Stimulated activated CD8-positive, alpha-beta memory T cell treated with anti-CD3 and anti-CD28 coated beads, Interleukin-4, amount 100 ng/mL, for 48 hours (primary cell): Measurements from ENCODE around the gene BCAS1.
"Not testable (repeated sequence)": the region's sequence is repeated elsewhere in the genome, so short reads cannot be mapped to it uniquely, and the experiment has no call there.

Experiments used
- DNase-seq: peaks from one replicate; pipeline ENCODE4 v3.0.0-alpha.2; 2020

BCAS1 gene

GRCh38 chr20:54013471-54013870, 56.9 kb downstream of the BCAS1 start:
- DNase-seq = no peak

- DNase-seq = no peak
These were observed 59.0 kb downstream of the BCAS1 start for GRCh38 chr20:54011346-54011745.

- DNase-seq = not testable (repeated sequence)
These were observed 64.2 kb downstream of the BCAS1 start for GRCh38 chr20:54006216-54006615.

- no peak for DNase-seq
These were observed 64.9 kb downstream of the BCAS1 start for GRCh38 chr20:54005524-54005923.

DNA sequence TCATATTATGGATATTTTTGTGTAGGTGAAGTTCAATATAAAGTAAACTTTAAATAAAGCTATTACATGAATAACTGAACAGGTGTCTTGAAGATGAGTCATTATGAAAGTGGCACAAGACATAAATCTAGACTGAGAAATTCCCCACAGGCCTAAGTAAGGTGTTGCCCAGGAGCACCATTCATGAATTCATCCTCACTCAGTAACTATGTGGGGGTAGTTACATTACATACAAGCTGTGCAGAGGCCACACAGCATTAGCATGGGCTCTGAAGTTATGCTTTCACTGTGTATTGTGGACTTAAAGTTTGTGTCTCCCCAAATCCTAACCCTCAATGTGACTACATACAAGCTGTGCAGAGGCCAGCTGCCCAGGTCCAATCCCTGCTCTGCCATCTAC, 65.9 kb downstream of the BCAS1 start:
- DNase-seq = no peak

DNA sequence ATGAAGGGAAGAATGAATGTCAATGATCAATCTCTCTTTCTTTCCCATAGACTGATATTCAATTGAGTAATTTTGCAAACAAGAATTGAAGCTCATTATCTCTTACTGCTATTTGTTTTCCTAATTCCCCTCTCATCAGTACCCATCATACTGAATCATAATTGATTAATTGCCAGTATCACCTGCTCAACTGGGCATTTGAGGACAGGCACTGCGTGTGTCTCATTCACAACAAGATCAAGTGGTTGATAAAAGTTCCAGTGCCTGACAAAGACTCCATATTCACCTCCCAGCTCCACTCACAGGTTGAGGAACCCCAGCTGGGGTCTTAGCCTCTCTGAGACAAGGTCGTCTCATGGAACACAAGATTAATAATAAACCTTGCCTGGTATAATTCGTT, 67.7 kb downstream of the BCAS1 start:
- DNase-seq = no peak

DNA sequence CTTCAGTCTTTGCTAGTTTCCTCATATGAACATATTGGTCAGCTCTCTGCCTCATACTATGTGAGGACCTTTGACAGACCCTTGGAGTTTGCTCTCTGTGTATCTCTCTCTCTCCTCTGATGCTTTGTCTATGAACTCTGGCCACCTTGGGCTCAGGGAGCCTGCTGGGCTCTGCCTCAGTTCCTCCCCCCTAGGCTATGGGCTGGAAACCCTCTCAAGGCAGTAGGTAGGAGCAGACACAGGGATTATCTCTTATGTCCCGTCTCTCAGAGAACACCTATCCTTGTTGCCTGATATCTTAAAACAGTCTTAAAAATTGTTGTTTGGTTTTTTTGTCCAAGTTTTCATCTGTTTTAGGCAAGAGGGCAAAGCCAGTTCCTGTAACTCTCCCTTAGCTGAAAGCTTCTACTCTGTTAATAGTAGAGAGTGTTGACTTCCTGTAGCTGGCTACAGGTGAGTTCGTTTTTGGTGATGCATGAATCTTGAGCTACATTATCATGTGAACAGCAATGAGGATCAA, 68.3 kb downstream of the BCAS1 start:
- DNase-seq = no peak

- no peak for DNase-seq
These were observed 69.5 kb downstream of the BCAS1 start for GRCh38 chr20:54000914-54001313.

DNA sequence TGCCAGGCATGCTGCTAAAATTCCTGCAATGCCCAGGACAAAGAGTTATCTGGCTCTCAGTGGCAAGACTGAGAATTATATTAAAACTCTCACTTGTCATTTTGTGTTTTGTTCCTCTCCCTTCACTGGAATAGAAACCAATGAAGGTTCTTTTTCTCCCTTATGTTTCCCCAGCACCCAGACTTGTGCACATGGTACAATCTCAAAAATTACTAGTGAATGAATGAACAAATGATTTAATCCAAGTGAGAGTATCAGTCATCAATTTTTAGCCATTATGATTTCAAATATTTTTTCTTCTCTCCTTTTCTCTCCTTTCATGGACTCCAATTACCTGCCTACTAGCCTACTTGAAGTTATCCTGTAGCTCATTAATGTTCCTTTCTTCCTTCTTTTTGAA, 70.1 kb downstream of the BCAS1 start:
- DNase-seq = no peak

DNA sequence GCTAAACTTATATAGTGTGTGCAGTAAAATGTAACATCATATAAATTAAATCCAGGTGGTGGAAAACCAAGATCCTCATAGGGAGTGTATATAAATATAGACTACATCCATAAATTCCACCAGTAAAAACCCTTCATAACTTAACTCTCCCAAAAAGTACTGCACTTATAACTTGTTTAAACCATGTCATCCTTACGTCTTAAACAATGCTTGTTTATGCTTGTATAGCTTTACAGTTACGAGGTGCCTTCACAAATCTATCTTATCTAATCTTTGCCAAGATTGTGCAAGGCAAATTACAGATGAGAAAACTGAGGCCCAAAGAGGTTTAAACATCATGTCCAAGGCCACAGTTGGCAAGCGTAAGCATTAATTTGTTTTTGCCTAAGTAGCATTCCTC, 71.3 kb downstream of the BCAS1 start:
- no peak for DNase-seq

DNA sequence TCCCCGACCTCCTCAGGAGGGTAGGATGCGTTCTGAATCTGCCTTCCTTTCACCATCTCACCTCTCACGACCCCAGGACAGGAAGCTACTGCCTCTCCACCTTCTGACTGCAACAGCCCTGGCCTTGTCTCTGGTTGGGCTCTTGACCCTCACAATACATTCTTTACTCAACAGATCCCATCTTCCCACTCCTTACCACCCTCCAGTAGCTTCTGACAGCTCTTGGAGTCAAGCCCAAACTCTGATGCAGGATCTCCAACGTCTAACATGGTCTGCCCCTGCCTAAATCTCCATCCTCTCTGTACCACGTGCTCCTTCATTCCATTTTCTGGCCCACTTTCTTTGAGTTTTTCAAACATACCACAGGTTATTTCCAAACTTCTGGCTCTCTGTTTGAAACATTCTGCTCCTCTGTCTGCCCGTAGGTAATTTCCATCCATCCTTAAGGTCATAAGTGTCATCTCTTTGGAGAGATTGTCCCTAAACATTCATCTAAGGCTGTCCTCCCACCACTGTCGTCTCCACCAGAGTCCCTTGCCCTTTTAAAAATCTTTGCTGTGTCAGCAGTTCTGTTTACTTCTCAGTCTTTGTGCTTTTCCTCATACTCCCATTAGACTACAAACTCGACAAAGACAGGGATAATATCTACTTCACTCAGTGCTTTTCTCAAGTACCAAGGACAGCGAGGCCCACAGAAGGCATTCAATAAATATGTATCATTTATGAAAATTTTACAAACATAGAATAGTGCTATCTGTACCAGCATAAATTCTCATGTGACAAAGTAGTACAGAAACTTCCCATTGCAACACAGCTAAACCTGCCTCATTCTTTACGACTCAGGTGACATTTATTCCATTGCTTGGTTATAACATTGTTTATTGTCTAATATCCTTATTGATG, 73.6 kb downstream of the BCAS1 start:
- no peak for DNase-seq

DNA sequence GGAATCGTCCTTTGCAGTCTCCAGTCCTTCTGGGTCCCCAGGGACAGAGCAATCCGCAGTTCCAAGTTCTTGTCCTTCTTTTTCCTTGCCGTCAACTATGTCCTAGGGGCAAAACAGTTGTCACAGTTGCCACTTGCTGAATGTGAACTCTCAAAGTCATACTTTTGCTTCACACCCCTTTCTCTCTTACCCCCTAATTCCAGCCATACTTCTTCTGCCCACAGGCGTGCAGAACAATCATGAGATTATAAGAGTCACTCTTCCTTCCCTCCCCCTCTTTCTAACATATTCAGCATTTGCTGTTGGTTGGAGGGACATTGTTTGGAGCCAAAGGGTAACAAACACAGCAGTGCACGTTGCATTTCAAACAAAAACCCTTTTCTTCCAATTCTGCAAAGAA, 74.4 kb downstream of the BCAS1 start:
- DNase-seq = no peak

DNA sequence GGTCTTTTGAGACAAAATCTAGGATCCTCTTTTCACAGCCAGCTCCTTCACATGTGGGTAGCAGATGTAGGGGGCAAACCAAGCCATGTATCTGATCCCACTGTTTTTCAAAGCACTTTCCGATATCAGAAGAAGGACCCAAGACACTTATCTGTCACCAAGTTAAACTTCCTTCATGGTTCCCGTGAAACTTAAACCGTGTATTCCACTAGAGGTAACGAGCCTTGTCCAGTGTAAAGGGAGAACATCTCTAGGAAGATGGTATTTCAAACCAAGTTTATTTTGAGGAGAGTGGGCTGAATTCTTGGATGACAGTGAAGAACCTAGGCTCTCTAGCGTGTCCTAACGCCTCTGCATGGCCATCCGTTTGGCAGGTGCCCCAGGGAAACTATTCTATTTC, 76.3 kb downstream of the BCAS1 start:
- DNase-seq = no peak

GRCh38 chr20:53993310-53993709, 77.1 kb downstream of the BCAS1 start:
- DNase-seq = no peak

- no peak for DNase-seq
These were observed 79.5 kb downstream of the BCAS1 start for GRCh38 chr20:53990768-53991450.

DNA sequence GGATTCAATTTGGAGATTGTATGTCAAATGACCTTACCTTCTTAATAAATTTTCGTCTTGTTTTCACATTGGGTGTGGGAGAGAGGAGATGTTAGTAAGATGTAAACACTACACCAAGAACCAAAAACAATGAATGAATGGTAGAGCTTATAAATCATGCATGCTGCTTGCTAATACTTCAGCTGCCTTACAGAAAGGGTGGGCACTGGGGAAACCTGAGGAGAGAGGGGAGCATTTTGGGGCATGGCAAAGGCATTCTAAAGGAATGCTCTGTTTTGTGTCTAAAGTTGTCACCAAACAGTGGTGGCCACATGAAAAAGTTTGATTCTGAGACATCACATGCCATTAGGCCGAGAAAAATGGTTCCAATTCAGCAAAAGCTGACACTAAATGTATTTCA, 80.4 kb downstream of the BCAS1 start:
- DNase-seq = no peak

GRCh38 chr20:53989401-53989800, 81.0 kb downstream of the BCAS1 start:
- DNase-seq = no peak

GRCh38 chr20:53986037-53986650, 84.2 kb downstream of the BCAS1 start:
- no peak for DNase-seq

DNA sequence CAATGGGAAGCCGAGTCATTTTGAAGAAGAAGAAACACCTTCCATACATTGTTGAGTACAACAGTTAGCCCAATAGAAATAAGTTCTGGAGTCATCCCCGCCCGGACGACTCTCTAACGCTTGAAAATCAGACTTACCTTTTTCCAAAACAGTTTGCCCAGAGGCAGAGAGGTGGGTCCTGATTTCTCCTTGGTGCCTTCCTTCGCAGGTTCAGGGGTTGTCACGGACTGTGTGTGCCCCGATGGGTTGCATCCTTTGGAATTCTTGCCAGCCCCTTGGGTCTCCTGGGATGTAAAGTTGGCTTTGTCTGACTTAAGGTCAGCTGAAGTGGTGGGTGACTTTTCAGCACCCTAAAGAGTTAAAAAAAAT, 85.3 kb downstream of the BCAS1 start:
- no peak for DNase-seq

- no peak for DNase-seq
These were observed 85.8 kb downstream of the BCAS1 start for GRCh38 chr20:53984356-53985149.

DNA sequence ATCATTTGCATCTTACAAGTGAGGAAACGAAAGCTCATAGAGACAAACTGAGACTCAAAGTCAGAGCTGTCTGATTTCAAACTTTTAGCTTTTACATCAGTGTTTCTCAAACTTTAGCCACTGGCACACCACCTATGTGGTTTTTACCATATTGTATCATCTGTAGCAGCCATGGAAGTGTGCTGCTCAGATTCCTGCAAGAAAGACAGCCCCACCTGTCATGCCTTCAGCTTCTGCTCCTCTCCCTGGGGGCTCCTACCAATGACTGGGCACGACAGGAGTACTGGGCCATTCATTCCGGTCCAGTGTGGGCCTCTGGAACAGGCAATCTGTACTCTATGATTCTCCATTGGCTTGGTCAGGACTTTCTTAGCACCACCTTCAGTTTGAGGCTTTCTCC, 87.0 kb downstream of the BCAS1 start:
- DNase-seq = no peak

GRCh38 chr20:53982624-53983023, 87.8 kb downstream of the BCAS1 start:
- no peak for DNase-seq
